Astrocyte (in vitro differentiated cells and primary cell): ENCODE measurements around the gene IKBKG.
"Not testable (repeated sequence)": the region's sequence is repeated elsewhere in the genome, so short reads cannot be mapped to it uniquely, and the experiment has no call there.

ENCODE experiments used
- EZH2 ChIP-seq: IDR thresholded peaks from 2 replicates; pipeline ENCODE4 v1.6.1; 2012; ENCODE audit warnings: mild to moderate bottlenecking, low read length, inconsistent platforms; ENCODE audit not compliant: insufficient read depth
- TF ChIP-seq, protein P1 (sequence below): IDR thresholded peaks from 2 replicates; pipeline ENCODE4 v1.5.1; 2011; ENCODE audit warnings: low read depth, mild to moderate bottlenecking, inconsistent platforms, low read length, moderate library complexity; ENCODE audit not compliant: insufficient read depth

- TF ChIP-seq, protein P1, sequence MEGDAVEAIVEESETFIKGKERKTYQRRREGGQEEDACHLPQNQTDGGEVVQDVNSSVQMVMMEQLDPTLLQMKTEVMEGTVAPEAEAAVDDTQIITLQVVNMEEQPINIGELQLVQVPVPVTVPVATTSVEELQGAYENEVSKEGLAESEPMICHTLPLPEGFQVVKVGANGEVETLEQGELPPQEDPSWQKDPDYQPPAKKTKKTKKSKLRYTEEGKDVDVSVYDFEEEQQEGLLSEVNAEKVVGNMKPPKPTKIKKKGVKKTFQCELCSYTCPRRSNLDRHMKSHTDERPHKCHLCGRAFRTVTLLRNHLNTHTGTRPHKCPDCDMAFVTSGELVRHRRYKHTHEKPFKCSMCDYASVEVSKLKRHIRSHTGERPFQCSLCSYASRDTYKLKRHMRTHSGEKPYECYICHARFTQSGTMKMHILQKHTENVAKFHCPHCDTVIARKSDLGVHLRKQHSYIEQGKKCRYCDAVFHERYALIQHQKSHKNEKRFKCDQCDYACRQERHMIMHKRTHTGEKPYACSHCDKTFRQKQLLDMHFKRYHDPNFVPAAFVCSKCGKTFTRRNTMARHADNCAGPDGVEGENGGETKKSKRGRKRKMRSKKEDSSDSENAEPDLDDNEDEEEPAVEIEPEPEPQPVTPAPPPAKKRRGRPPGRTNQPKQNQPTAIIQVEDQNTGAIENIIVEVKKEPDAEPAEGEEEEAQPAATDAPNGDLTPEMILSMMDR = not testable (repeated sequence)
- TF ChIP-seq EZH2 = not testable (repeated sequence)
These were observed 10.8 kb downstream of the IKBKG start for GRCh38 chrX:154558060-154558690.
